Fibroblast of lung (primary cell): Measurements from ENCODE around the gene EGR1. TPM values are rescaled to one million over a fixed set of nuclear protein-coding genes. Genes with fewer than 3 reads are reported as not detected.
"Not testable (repeated sequence)": the region's sequence is repeated elsewhere in the genome, so short reads cannot be mapped to it uniquely, and the experiment has no call there.

ENCODE experiments used
- DNase-seq, 2 donors: peaks; one replicate each; pipeline versions ENCODE4 v3.0.0 to v3.0.0-alpha.2; 2010; ENCODE audit warnings: low read depth in 2 of 2
- H2AFZ ChIP-seq: 2 replicates; pipeline ENCODE4 v1.5.1; 2012; ENCODE audit warnings: low read length, control low read depth, inconsistent platforms
- H3K27ac ChIP-seq: 2 replicates; pipeline ENCODE4 v1.5.1; 2011; ENCODE audit warnings: low read length, control low read depth; ENCODE audit not compliant: insufficient read depth
- H3K27me3 ChIP-seq: 2 replicates; pipeline ENCODE4 v1.5.1; 2011; ENCODE audit warnings: mild to moderate bottlenecking, low read length; ENCODE audit not compliant: control insufficient read depth, insufficient read depth
- H3K36me3 ChIP-seq: 2 replicates; pipeline ENCODE4 v1.5.1; 2011; ENCODE audit warnings: low read length; ENCODE audit not compliant: control insufficient read depth, insufficient read depth
- H3K4me1 ChIP-seq: 2 replicates; pipeline ENCODE4 v1.5.1; 2011; ENCODE audit warnings: low read length; ENCODE audit not compliant: control insufficient read depth, insufficient read depth; ENCODE audit errors: extremely low read depth
- H3K4me2 ChIP-seq: 2 replicates; pipeline ENCODE4 v1.5.1; 2011; ENCODE audit warnings: low read length, control low read depth; ENCODE audit not compliant: insufficient read depth; ENCODE audit errors: extremely low read depth
- H3K4me3 ChIP-seq, 4 experiments: fragments of 200-600 bp in 1 of 4; sonication (generic) in 1 of 4; replicated peaks in 1 of 4; 2 replicates each; pipeline ENCODE4 v1.5.1; 2011 to 2016; ENCODE audit warnings: low read length in 4 of 4, low read depth in 3 of 4, mild to moderate bottlenecking in 3 of 4, control low read depth in 2 of 4, inconsistent platforms in 1 of 4, mixed read lengths in 1 of 4; ENCODE audit not compliant: insufficient read depth in 1 of 4; ENCODE audit errors: control extremely low read depth in 1 of 4
- H3K79me2 ChIP-seq: 2 replicates; pipeline ENCODE4 v1.5.1; 2012; ENCODE audit warnings: mild to moderate bottlenecking, low read length, inconsistent platforms; ENCODE audit not compliant: control insufficient read depth, insufficient read depth
- H3K9ac ChIP-seq: 2 replicates; pipeline ENCODE4 v1.5.1; 2011; ENCODE audit warnings: mild to moderate bottlenecking, low read length, control low read depth; ENCODE audit not compliant: insufficient read depth
- H3K9me3 ChIP-seq: 2 replicates; pipeline ENCODE4 v1.5.1; 2012; ENCODE audit warnings: low read depth, low read length; ENCODE audit not compliant: control insufficient read depth, insufficient read depth
- H4K20me1 ChIP-seq: 2 replicates; pipeline ENCODE4 v1.5.1; 2011; ENCODE audit warnings: low read length; ENCODE audit not compliant: control insufficient read depth, insufficient read depth; ENCODE audit errors: extremely low read depth
- CTCF ChIP-seq, 2 donors: IDR thresholded peaks in 1 of 2; conservative IDR thresholded peaks in 1 of 2; 1 replicate in 1 of 2; 2 replicates in 1 of 2; pipeline ENCODE4 v1.5.1; 2011 to 2012; ENCODE audit warnings: low read length in 2 of 2, control low read depth in 1 of 2, inconsistent platforms in 1 of 2, low read depth in 1 of 2, mild to moderate bottlenecking in 1 of 2
- EZH2 ChIP-seq: IDR thresholded peaks from 2 replicates; pipeline ENCODE4 v1.5.1; 2012; ENCODE audit warnings: low read length, control low read depth, mild to moderate bottlenecking; ENCODE audit errors: missing control alignments
- polyA plus RNA-seq, 2 donors: library from polyadenylated mRNA; depleted of rRNA in 1 of 2; stranded (reverse) in 1 of 2; unstranded in 1 of 2; fragments of >200 nt; gene quantifications; 2 replicates each; pipeline ENCODE4 v1.2.1, GENCODE V29; 2011 to 2012; ENCODE audit warnings: missing spikeins in 1 of 2
- total RNA-seq: library from RNA; depleted of rRNA; stranded (reverse); fragments of >200 nt; gene quantifications from 2 replicates; pipeline ENCODE4 v1.2.1, GENCODE V29; 2014

EGR1 gene
- total and polyA plus RNA-seq, 2 donors (not counting 1 experiment from before 2014, with no cell fraction given) = 5.8 to 8.8 TPM

GRCh38 chr5:138471052-138471361, 5.7 kb downstream of the EGR1 start:
- no peak for DNase-seq
- H2AFZ ChIP-seq = no peak overlapping the region
- no peak for TF ChIP-seq CTCF (conservative IDR thresholded peaks at IDR 0.05 in 1 of 2, IDR thresholded peaks at IDR 0.05 in 1 of 2; ENCODE audit: low read depth in 1 of 2, low read length in 2 of 2)
- no peak for TF ChIP-seq EZH2
- no peak overlapping the region for H3K9ac ChIP-seq
- peaks cover 11% of the 10 kb centered on the region for H3K79me2 ChIP-seq
- no peak overlapping the region for H3K4me3 ChIP-seq
- H3K4me2 ChIP-seq = no peak overlapping the region
- H4K20me1 ChIP-seq = no peaks in the 10 kb centered on the region
- H3K27ac ChIP-seq = no peak overlapping the region
- H3K4me1 ChIP-seq = no peaks in the 10 kb centered on the region
- H3K36me3 ChIP-seq = peaks cover 9% of the 10 kb centered on the region
- no peaks in the 10 kb centered on the region for H3K9me3 ChIP-seq
- no peaks in the 10 kb centered on the region for H3K27me3 ChIP-seq

- Histone ChIP-seq H3K4me3 (no peak overlapping the region), H3K4me2 (no peak overlapping the region), H3K79me2 (peaks cover 2% of the 10 kb centered on the region), H4K20me1 (no peaks in the 10 kb centered on the region), H3K27ac (no peak overlapping the region), H3K4me1 (no peaks in the 10 kb centered on the region), H2AFZ (no peak overlapping the region), H3K9me3 (no peaks in the 10 kb centered on the region), H3K9ac (no peak overlapping the region), H3K36me3 (peaks cover 5% of the 10 kb centered on the region), H3K27me3 (no peaks in the 10 kb centered on the region)
- DNase-seq = no peak
- TF ChIP-seq CTCF (conservative IDR thresholded peaks at IDR 0.05 in 1 of 2, IDR thresholded peaks at IDR 0.05 in 1 of 2; ENCODE audit: low read depth in 1 of 2, low read length in 2 of 2) (no peak), EZH2 (no peak)
These were observed 7.1 kb downstream of the EGR1 start for GRCh38 chr5:138472353-138472752.

GRCh38 chr5:138473151-138473550, 7.9 kb downstream of the EGR1 start:
- H3K9ac ChIP-seq, H3K79me2 ChIP-seq, H3K9me3 ChIP-seq, H3K36me3 ChIP-seq, H3K4me2 ChIP-seq, H2AFZ ChIP-seq, DNase-seq, H3K4me3 ChIP-seq, H3K4me1 ChIP-seq, H4K20me1 ChIP-seq, H3K27me3 ChIP-seq, H3K27ac ChIP-seq: not testable (repeated sequence)

- no peak for TF ChIP-seq CTCF (conservative IDR thresholded peaks at IDR 0.05 in 1 of 2, IDR thresholded peaks at IDR 0.05 in 1 of 2; ENCODE audit: low read depth in 1 of 2, low read length in 2 of 2)
- TF ChIP-seq EZH2 = no peak
These were observed 11.6 kb downstream of the EGR1 start for GRCh38 chr5:138476918-138477317.

More at GRCh38 chr5:138476918-138477317, 11.6 kb downstream of the EGR1 start:
- Histone ChIP-seq H4K20me1 (no peaks in the 10 kb centered on the region), H3K4me3 (no peak overlapping the region), H3K27me3 (no peaks in the 10 kb centered on the region), H3K36me3 (no peaks in the 10 kb centered on the region), H3K9ac (no peak overlapping the region), H3K9me3 (no peaks in the 10 kb centered on the region), H3K27ac (no peak overlapping the region), H3K79me2 (no peaks in the 10 kb centered on the region), H3K4me1 (no peaks in the 10 kb centered on the region), H2AFZ (no peak overlapping the region), H3K4me2 (no peak overlapping the region)
- no peak for DNase-seq
